H1 (cell line): ENCODE results near the gene COL4A2. TPM values are rescaled to one million over a fixed set of nuclear protein-coding genes. Genes with fewer than 3 reads are reported as not detected.

Experiments used
- CBX5 ChIP-seq: fragments of 300-800, 300-1000 bp; sonication (generic); IDR thresholded peaks from 2 replicates; pipeline ENCODE4 v1.7.1; 2016; ENCODE audit warnings: antibody characterized with exemption, low read length, low read depth
- CBX8 ChIP-seq: fragments of 300-800, 300-1000 bp; sonication (generic); IDR thresholded peaks from 2 replicates; pipeline ENCODE4 v1.7.1; 2016; ENCODE audit warnings: low read depth, low read length, borderline replicate concordance
- CTCF ChIP-seq, 3 experiments: IDR thresholded peaks; 1 replicate in 2 of 3; 2 replicates in 1 of 3; pipeline versions ENCODE4 v1.5.1 to v1.6.1; 2011; ENCODE audit warnings: low read length in 3 of 3, mild to moderate bottlenecking in 3 of 3, inconsistent platforms in 2 of 3, low read depth in 1 of 3, moderate library complexity in 1 of 3; ENCODE audit not compliant: insufficient read depth in 1 of 3; ENCODE audit errors: control extremely low read depth in 1 of 3
- NRF1 ChIP-seq: IDR thresholded peaks from 2 replicates; pipeline ENCODE4 v1.6.1; 2011; ENCODE audit warnings: mild to moderate bottlenecking, low read depth, low read length, improper control_type of control experiment
- RFX5 ChIP-seq: IDR thresholded peaks from 2 replicates; pipeline ENCODE4 v1.6.1; 2011; ENCODE audit warnings: low read depth, low read length, improper control_type of control experiment, borderline replicate concordance
- SP4 ChIP-seq: IDR thresholded peaks from 2 replicates; pipeline ENCODE4 v1.6.1; 2012; ENCODE audit warnings: low read length, inconsistent platforms
- polyA plus RNA-seq, 7 experiments: library from polyadenylated mRNA; depleted of rRNA in 3 of 7; stranded (reverse) in 5 of 7; unstranded in 2 of 7; fragments of >200 nt in 5 of 7; fragments of 200-250 nt in 2 of 7; gene quantifications; 1 replicate in 5 of 7; 2 replicates in 1 of 7; 4 replicates in 1 of 7; pipeline versions ENCODE4 v1.2.1 to v1.2.3, GENCODE V29; 2011 to 2013; ENCODE audit warnings: missing spikeins in 2 of 7, mixed read lengths in 2 of 7
- total RNA-seq: library from RNA; stranded (reverse); fragmentation: NEBNext Ultra II Directional; extraction: Animal tissue kit (Norgen Biotek cat#: 25700); gene quantifications from 2 replicates; pipeline ENCODE4 v1.2.1, GENCODE V29; 2021

Gene COL4A2
- total and polyA plus RNA-seq, 2 of the 8 experiments (the other 6 are each of a cell fraction or from before 2014, with no cell fraction given): 80.4 to 87.3 TPM

- TF ChIP-seq RFX5: no peak
- TF ChIP-seq CBX5: no peak
- TF ChIP-seq SP4: no peak
- TF ChIP-seq CTCF (IDR thresholded peaks at IDR 0.05; ENCODE audit: control extremely low read depth in 1 of 3, insufficient read depth in 1 of 3, low read depth in 1 of 3, low read length in 3 of 3): no peak
- no peak for TF ChIP-seq NRF1
- TF ChIP-seq CBX8: no peak
Observed at GRCh38 chr13:110476220-110476617, 169.1 kb downstream of the COL4A2 start (continued).
